HEK293 (cell line): ENCODE measurements around the gene PROSER3.
A peak's percentile ranks its signal among the peaks of the same experiment; 100 is the strongest.

Source experiments
- AEBP2 ChIP-seq: fragments of 450-650 bp; formaldehyde crosslinking; IDR thresholded peaks from 2 replicates; pipeline ENCODE4 v1.5.1; 2016; ENCODE audit warnings: missing biosample characterization, missing genetic modification characterization, borderline replicate concordance
- EGR2 ChIP-seq: fragments of 450-650 bp; formaldehyde crosslinking; IDR thresholded peaks from 2 replicates; pipeline ENCODE4 v1.5.1; 2016; ENCODE audit warnings: low read depth, missing biosample characterization, missing genetic modification characterization
- HOXD13 ChIP-seq: sonication (generic); formaldehyde crosslinking; IDR thresholded peaks from 2 replicates; pipeline ENCODE4 v1.8.0; 2022; ENCODE audit warnings: missing genetic modification reagents, borderline replicate concordance
- KLF9 ChIP-seq: fragments of 450-650 bp; formaldehyde crosslinking; IDR thresholded peaks from 2 replicates; pipeline ENCODE4 v1.5.1; 2016; ENCODE audit warnings: missing biosample characterization, missing genetic modification characterization, low read depth
- PRDM1 ChIP-seq: fragments of 450-650 bp; formaldehyde crosslinking; IDR thresholded peaks from 2 replicates; pipeline ENCODE4; 2016; ENCODE audit warnings: missing biosample characterization, missing genetic modification characterization
- PRDM6 ChIP-seq: fragments of 450-650 bp; formaldehyde crosslinking; IDR thresholded peaks from 2 replicates; pipeline ENCODE4 v1.5.1; 2017; ENCODE audit warnings: missing biosample characterization, missing genetic modification characterization
- RBAK ChIP-seq: fragments of 450-650 bp; formaldehyde crosslinking; IDR thresholded peaks from 2 replicates; pipeline ENCODE4 v1.5.1; 2016; ENCODE audit warnings: missing biosample characterization, missing genetic modification characterization
- SALL2 ChIP-seq: fragments of 450-650 bp; formaldehyde crosslinking; IDR thresholded peaks from 2 replicates; pipeline ENCODE4 v1.5.0; 2017; ENCODE audit warnings: missing biosample characterization, mild to moderate bottlenecking, missing genetic modification characterization, borderline replicate concordance
- TRIM28 ChIP-seq: IDR thresholded peaks from 2 replicates; pipeline ENCODE4 v1.6.1; 2011; ENCODE audit warnings: low read length, control low read depth, borderline replicate concordance
- TSHZ1 ChIP-seq: fragments of 450-650 bp; formaldehyde crosslinking; IDR thresholded peaks from 2 replicates; pipeline ENCODE4 v1.5.1; 2016; ENCODE audit warnings: missing biosample characterization, missing genetic modification characterization, borderline replicate concordance
- YY1 ChIP-seq: fragments of 450-650 bp; formaldehyde crosslinking; IDR thresholded peaks from 2 replicates; pipeline ENCODE4 v1.5.1; 2018; ENCODE audit warnings: missing biosample characterization, missing genetic modification characterization
- ZBTB20 ChIP-seq: fragments of 450-650 bp; formaldehyde crosslinking; IDR thresholded peaks from 2 replicates; pipeline ENCODE4 v1.5.1; 2016; ENCODE audit warnings: missing biosample characterization, missing genetic modification characterization
- ZBTB26 ChIP-seq: fragments of 450-650 bp; formaldehyde crosslinking; optimal IDR thresholded peaks from 2 replicates; pipeline ENCODE3; 2016; ENCODE audit warnings: missing biosample characterization, mild to moderate bottlenecking, missing genetic modification characterization
- ZBTB48 ChIP-seq: fragments of 450-650 bp; formaldehyde crosslinking; IDR thresholded peaks from 2 replicates; pipeline ENCODE4 v1.5.1; 2016; ENCODE audit warnings: missing biosample characterization, missing genetic modification characterization
- ZNF10 ChIP-seq: fragments of 450-650 bp; formaldehyde crosslinking; IDR thresholded peaks from 2 replicates; pipeline ENCODE4 v1.5.1; 2017; ENCODE audit warnings: missing biosample characterization, missing genetic modification characterization
- ZNF121 ChIP-seq: fragments of 450-650 bp; formaldehyde crosslinking; IDR thresholded peaks from 2 replicates; pipeline ENCODE4 v1.5.1; 2016; ENCODE audit warnings: missing biosample characterization, missing genetic modification characterization
- ZNF169 ChIP-seq: fragments of 450-650 bp; formaldehyde crosslinking; IDR thresholded peaks from 2 replicates; pipeline ENCODE4 v1.5.1; 2016; ENCODE audit warnings: missing biosample characterization, missing genetic modification characterization
- ZNF23 ChIP-seq: fragments of 450-650 bp; formaldehyde crosslinking; IDR thresholded peaks from 2 replicates; pipeline ENCODE4 v1.5.1; 2016; ENCODE audit warnings: missing biosample characterization, missing genetic modification characterization, borderline replicate concordance
- ZNF311 ChIP-seq: fragments of 450-650 bp; formaldehyde crosslinking; IDR thresholded peaks from 2 replicates; pipeline ENCODE4 v1.5.1; 2017; ENCODE audit warnings: missing biosample characterization, missing genetic modification characterization, borderline replicate concordance
- ZNF335 ChIP-seq: fragments of 450-650 bp; formaldehyde crosslinking; conservative IDR thresholded peaks from 2 replicates; pipeline ENCODE4 v1.5.1; 2016; ENCODE audit warnings: missing biosample characterization, missing genetic modification characterization
- ZNF518A ChIP-seq: fragments of 450-650 bp; formaldehyde crosslinking; conservative IDR thresholded peaks from 2 replicates; pipeline ENCODE4 v1.5.1; 2016; ENCODE audit warnings: low read depth, missing biosample characterization, missing genetic modification characterization
- ZNF544 ChIP-seq: fragments of 450-650 bp; formaldehyde crosslinking; IDR thresholded peaks from 2 replicates; pipeline ENCODE4 v1.5.0; 2017; ENCODE audit warnings: missing biosample characterization, missing genetic modification characterization
- ZNF558 ChIP-seq: fragments of 450-650 bp; formaldehyde crosslinking; IDR thresholded peaks from 2 replicates; pipeline ENCODE4 v1.5.1; 2016; ENCODE audit warnings: missing biosample characterization, missing genetic modification characterization
- ZNF560 ChIP-seq: fragments of 450-650 bp; formaldehyde crosslinking; IDR thresholded peaks from 2 replicates; pipeline ENCODE4 v1.5.1; 2017; ENCODE audit warnings: missing biosample characterization, missing genetic modification characterization, borderline replicate concordance
- ZNF610 ChIP-seq: fragments of 450-650 bp; formaldehyde crosslinking; IDR thresholded peaks from 2 replicates; pipeline ENCODE4 v1.5.1; 2016; ENCODE audit warnings: missing biosample characterization, missing genetic modification characterization, borderline replicate concordance
- ZNF658 ChIP-seq: fragments of 450-650 bp; formaldehyde crosslinking; IDR thresholded peaks from 2 replicates; pipeline ENCODE4; 2016; ENCODE audit warnings: missing biosample characterization, missing genetic modification characterization
- ZNF785 ChIP-seq: fragments of 450-650 bp; formaldehyde crosslinking; IDR thresholded peaks from 2 replicates; pipeline ENCODE4 v1.5.1; 2016; ENCODE audit warnings: missing biosample characterization, missing genetic modification characterization
- ZSCAN16 ChIP-seq: fragments of 450-650 bp; formaldehyde crosslinking; IDR thresholded peaks from 2 replicates; pipeline ENCODE4 v1.5.1; 2016; ENCODE audit warnings: missing biosample characterization, missing genetic modification characterization

The PROSER3 gene

GRCh38 chr19:35757231-35757748 is 686 bp upstream of the PROSER3 start (continued):
- TF ChIP-seq ZNF311 (tag by site-specific recombination) (no peak), ZSCAN16 (tag by site-specific recombination) (no peak), ZBTB26 (tag by site-specific recombination) (peak; percentile 81), ZNF658 (no peak), ZNF23 (tag by site-specific recombination) (no peak), ZNF560 (tag by site-specific recombination) (no peak), AEBP2 (tag by site-specific recombination) (no peak), KLF9 (tag by site-specific recombination) (no peak), ZBTB20 (peak; percentile 89), ZNF335 (peak; percentile 89), ZBTB48 (tag by site-specific recombination) (peak; percentile 86), ZNF121 (tag by site-specific recombination) (no peak), HOXD13 (CRISPR knock-in tag) (no peak), SALL2 (no peak), ZNF544 (tag by site-specific recombination) (no peak), ZNF785 (tag by site-specific recombination) (no peak), ZNF558 (tag by site-specific recombination) (0 out of 2 replicates have a peak, but pooled peaks have one; percentile 78), ZNF518A (tag by site-specific recombination) (no peak; the same call in 1 of the 2 replicates), ZNF10 (tag by site-specific recombination) (peak; percentile 65; the same call in 1 of the 2 replicates), PRDM1 (tag by site-specific recombination) (no peak), EGR2 (tag by site-specific recombination) (no peak), ZNF610 (tag by site-specific recombination) (0 out of 2 replicates have a peak, but pooled peaks have one; percentile 33), PRDM6 (tag by site-specific recombination) (no peak), ZNF169 (no peak), TRIM28 (no peak), RBAK (tag by site-specific recombination) (no peak), YY1 (tag by site-specific recombination) (no peak), TSHZ1 (tag by site-specific recombination) (peak; percentile 44; the same call in 1 of the 2 replicates)
